Measurements from ENCODE around the gene RPUSD4.

GRCh38 chr11:126193038-126193478, 18.4 kb downstream of the RPUSD4 start:
- TF ChIP-seq CTCF (IDR thresholded peaks at IDR 0.05) = no peak
- no peak for TF ChIP-seq POLR2A (IDR thresholded peaks at IDR 0.05)
